ENCODE data around the gene CDK14. TPM values are rescaled to one million over a fixed set of nuclear protein-coding genes. Genes with fewer than 3 reads are reported as not detected.

The CDK14 gene
- total RNA-seq, 2 donors from 2014 or later, result 45.3 to 53.8 TPM

- DNase-seq (ENCODE audit: low spot score), result no peak
- intact Hi-C loops (cut with DNase I), result no loop called here
Measured at GRCh38 chr7:90594751-90595317, 1.3 kb upstream of the CDK14 start.

- no peak for DNase-seq (ENCODE audit: low spot score)
- intact Hi-C loops (cut with DNase I), result no loop called here
Measured at GRCh38 chr7:90595342-90595800, 750 bp upstream of the CDK14 start.

- intact Hi-C loops (cut with DNase I), result no loop called here
- DNase-seq (ENCODE audit: low spot score), result no peak
Measured at GRCh38 chr7:90596671-90597562, 796 bp downstream of the CDK14 start.

GRCh38 chr7:90597563-90598253 is 1.6 kb downstream of the CDK14 start:
- intact Hi-C loops (cut with DNase I), result no loop called here

GRCh38 chr7:90599038-90599437 is 2.9 kb downstream of the CDK14 start:
- intact Hi-C loops (cut with DNase I), result no loop called here
- no peak for DNase-seq (ENCODE audit: low spot score)

More at GRCh38 chr7:90597563-90598253, 1.6 kb downstream of the CDK14 start:
- DNase-seq (ENCODE audit: low spot score), result no peak

- no peak for DNase-seq (ENCODE audit: low spot score)
- intact Hi-C loops (cut with DNase I), result no loop called here
Measured at GRCh38 chr7:90599892-90600555, 3.9 kb downstream of the CDK14 start.

- intact Hi-C loops (cut with DNase I), result no loop called here
Measured at GRCh38 chr7:90602303-90602702, 6.2 kb downstream of the CDK14 start.

GRCh38 chr7:90603346-90603745 is 7.2 kb downstream of the CDK14 start:
- intact Hi-C loops (cut with DNase I), result no loop called here
- DNase-seq (ENCODE audit: low spot score), result no peak

More at GRCh38 chr7:90602303-90602702, 6.2 kb downstream of the CDK14 start:
- DNase-seq (ENCODE audit: low spot score), result no peak

- DNase-seq (ENCODE audit: low spot score), result no peak
- intact Hi-C loops (cut with DNase I), result no loop called here
Measured at GRCh38 chr7:90604383-90604782, 8.3 kb downstream of the CDK14 start.

- no peak for DNase-seq (ENCODE audit: low spot score)
- intact Hi-C loops (cut with DNase I), result no loop called here
Measured at GRCh38 chr7:90605055-90605454, 8.9 kb downstream of the CDK14 start.

- intact Hi-C loops (cut with DNase I), result no loop called here
- DNase-seq (ENCODE audit: low spot score), result no peak
Measured at GRCh38 chr7:90607196-90607595, 11.1 kb downstream of the CDK14 start.

GRCh38 chr7:90610105-90610504 is 14.0 kb downstream of the CDK14 start:
- no peak for DNase-seq (ENCODE audit: low spot score)
- intact Hi-C loops (cut with DNase I), result no loop called here

GRCh38 chr7:90611115-90611514 is 15.0 kb downstream of the CDK14 start:
- no peak for DNase-seq (ENCODE audit: low spot score)
- intact Hi-C loops (cut with DNase I), result no loop called here

- intact Hi-C loops (cut with DNase I), result no loop called here
- no peak for DNase-seq (ENCODE audit: low spot score)
Measured at GRCh38 chr7:90613088-90613498, 17.0 kb downstream of the CDK14 start.

GRCh38 chr7:90617442-90617841 is 21.3 kb downstream of the CDK14 start:
- no peak for DNase-seq (ENCODE audit: low spot score)
- intact Hi-C loops (cut with DNase I), result no loop called here

GRCh38 chr7:90618876-90619275 is 22.8 kb downstream of the CDK14 start:
- intact Hi-C loops (cut with DNase I), result no loop called here

GRCh38 chr7:90621125-90621746 is 25.1 kb downstream of the CDK14 start:
- no peak for DNase-seq (ENCODE audit: low spot score)
- intact Hi-C loops (cut with DNase I), result loop anchor here in 1 of 2 donors (10.0 kb wide), 1 partner anchor 166 kb away; no protein-coding TSS in a partner anchor

More at GRCh38 chr7:90618876-90619275, 22.8 kb downstream of the CDK14 start:
- DNase-seq (ENCODE audit: low spot score), result no peak

GRCh38 chr7:90621747-90622140 is 25.6 kb downstream of the CDK14 start:
- no peak for DNase-seq (ENCODE audit: low spot score)
- intact Hi-C loops (cut with DNase I), result loop anchor here in 1 of 2 donors (10.0 kb wide), 1 partner anchor 167 kb away; no protein-coding TSS in a partner anchor

- intact Hi-C loops (cut with DNase I), result loop anchor here in 1 of 2 donors (10.0 kb wide), 1 partner anchor 168 kb away; no protein-coding TSS in a partner anchor
Measured at GRCh38 chr7:90622670-90623069, 26.5 kb downstream of the CDK14 start.

More at GRCh38 chr7:90622670-90623069, 26.5 kb downstream of the CDK14 start:
- no peak for DNase-seq (ENCODE audit: low spot score)

Data from posterior vena cava (tissue), 2 donors.